GM21576 (cell line): Measurements from ENCODE around the gene DDX5.
"Not testable (repeated sequence)": the region's sequence is repeated elsewhere in the genome, so short reads cannot be mapped to it uniquely, and the experiment has no call there.

ENCODE experiments used
- ATAC-seq: cut with Tn5 transposase; IDR thresholded peaks from one replicate; pipeline ENCODE4 v1.9.1; 2021; ENCODE audit warnings: mild to moderate bottlenecking, moderate library complexity; ENCODE audit not compliant: unreplicated experiment

Gene DDX5

DNA sequence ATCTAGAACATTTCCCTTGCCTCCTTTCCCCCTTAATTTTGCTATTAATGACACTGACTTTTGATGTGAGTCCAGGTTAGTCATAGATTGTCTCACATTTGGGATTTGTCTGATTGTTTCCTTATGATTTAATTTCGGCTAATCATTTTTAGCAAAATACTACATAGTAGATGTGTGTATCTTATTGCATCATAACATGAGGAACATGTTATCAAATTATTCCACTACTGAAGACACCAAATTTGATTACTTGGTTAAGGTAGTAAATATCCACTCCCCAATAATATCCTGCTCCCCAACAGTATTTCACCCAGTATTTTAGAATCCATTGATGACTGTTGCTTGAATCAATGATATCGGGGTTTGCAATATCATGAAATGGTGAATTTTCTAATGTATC lies 12.0 kb downstream of the DDX5 start:
- ATAC-seq = no peak

DNA sequence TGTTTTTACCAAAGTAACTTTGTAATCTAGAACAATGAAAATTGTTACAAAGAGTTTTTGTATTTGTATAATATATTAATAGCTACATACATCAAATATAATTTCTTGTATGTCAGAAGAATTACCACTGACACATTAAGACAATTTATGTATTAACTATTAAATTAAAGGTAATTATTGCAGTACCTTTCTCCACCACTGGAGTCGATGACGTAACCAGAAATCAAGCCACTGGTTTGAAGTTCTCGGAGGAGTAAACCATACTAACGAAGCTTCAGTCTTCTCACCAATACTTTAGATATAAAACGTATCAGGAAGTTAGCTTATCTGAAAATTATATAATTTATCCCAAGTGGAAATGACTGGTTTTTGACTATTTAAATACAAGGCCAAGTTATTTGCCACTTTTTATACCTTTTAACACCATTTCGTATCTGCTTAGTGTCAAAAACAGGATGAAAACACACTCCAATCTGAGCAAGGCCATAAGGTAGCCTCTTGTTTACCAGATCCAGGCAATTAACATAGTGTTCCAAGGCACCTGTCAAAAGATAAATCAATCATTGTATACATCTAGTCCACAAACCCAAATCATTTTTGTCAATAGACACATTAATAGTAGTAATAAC lies 13.5 kb downstream of the DDX5 start:
- ATAC-seq = no peak

DNA sequence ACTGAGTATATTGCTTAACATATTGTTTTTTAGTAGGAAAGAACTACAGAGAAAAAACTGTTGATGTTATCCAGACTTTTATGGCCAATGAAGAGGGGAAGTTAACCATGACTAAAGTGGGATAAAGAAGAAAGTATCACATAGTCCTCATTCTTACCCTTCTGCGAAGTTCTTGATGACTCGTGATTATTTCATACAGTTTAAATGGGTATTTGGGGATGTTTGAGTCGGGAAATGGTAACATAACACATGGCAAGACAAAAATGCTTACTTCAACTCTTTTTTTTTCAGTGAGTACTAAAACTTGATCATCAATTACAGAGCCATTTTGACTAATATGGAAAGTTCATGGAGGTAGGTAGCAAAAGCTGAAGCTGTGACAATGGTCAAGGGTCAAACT lies 14.1 kb downstream of the DDX5 start:
- ATAC-seq = no peak

DNA sequence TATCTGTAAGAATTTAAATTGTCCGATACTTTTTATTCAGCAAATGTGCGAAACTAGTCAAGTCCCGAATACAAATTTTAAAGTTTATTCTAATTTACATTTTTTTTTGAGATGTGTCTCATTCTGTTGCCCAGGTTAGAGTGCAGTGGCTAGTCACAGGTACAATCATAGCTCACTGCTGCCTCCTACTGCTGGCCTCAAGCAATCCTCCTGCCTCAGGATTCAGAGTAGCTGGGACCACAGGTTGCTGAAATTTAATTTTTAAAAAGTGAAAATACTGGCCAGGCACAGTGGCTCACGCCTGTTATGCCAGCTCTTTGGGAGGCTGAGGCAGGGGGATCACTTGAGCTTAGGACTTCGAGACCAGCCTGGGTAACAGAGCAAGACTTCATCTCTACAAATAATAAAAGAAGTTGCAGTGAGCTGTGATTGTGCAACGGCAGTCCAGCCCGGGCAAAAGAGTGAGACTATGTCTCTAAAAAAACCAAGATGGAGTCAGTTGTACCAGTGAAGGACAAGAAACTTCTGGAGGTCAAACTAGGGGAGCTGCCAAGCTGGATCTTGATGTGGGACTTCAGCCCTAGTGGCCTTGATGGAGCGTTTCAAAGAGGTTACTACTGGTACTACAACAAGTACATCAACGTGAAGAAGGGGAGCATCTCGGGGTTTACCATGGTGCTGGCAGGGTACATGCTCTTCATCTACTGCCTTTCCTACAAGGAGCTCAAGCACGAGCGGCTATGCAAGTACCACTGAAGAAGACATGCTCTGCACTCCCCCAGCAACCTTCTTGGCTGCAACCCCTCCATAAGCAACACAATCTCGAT lies 14.8 kb downstream of the DDX5 start:
- no peak for ATAC-seq

DNA sequence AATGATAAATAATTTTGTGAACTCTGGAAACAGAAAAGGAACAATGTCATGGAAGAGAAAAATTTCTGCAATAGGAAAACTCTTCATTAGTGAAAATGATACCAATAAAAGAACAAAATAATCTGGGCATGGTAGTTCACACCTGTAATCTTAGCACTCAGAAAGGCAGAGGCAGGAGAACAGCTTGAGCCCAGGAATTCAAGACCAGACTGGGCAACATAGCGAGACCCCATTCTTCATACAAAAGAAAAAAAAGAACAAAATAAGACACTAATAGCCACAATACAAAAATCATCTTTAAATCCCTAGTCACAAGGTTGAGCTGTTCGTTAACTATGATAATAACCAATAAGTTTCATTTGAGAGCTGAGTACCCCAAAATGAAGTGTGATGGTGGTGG lies 17.8 kb downstream of the DDX5 start:
- no peak for ATAC-seq

DNA sequence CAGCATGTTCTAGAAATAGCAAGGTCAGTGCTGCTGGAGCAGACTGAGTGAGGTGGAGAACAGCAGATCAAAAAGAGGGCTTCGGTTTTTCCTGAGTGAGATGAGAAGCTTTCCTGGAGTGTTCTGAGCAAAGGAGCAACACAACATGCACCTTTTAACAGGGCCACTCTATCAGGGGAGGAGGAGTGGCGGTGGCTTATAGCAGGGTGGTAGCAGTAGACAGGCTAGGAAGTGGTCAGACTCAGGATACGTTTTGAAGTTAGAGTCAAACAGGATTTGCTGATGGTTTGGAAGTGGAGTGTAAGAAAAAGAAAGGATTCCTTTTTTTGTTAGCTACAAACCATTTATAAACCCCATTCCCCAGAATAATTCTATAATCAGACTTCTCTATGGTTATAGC lies 21.7 kb downstream of the DDX5 start:
- ATAC-seq = no peak

DNA sequence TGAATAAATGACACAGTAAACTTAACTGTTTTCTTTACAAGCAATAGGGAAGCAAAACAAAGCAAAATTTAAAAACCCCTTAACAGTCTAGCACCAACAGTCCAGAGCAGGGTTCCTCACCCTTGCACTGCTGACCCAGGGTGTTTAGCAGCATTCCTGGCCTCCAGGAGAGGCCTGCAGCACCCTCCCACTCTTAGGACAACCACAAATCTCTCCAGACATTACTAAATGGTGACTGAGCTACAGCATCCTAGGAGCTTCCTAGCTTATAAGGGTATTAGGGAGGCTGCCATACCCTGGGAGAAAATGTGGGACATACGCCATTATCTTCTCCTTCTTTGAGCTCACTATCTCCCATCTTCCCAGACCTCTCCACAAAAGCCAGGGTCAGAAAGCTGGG lies 25.1 kb downstream of the DDX5 start:
- no peak for ATAC-seq

DNA sequence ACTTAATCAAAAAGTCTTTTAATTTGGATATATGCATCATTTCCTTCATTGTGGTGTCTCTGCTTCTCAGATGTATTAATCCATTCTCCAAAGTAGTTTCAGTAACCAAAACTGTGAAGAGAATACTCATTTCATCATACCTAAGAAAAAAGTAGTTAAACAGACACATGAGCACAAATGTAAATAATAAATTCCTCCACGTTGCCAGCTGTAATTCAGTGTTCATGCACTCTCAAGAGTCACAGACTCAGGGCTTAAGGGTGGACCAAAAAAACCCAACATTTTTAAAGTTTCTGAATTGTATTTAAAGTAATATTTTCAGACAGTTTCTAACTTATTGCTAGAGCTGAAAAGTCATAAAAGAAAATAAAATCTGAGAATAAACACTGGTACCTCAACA lies 28.2 kb downstream of the DDX5 start:
- no peak for ATAC-seq

DNA sequence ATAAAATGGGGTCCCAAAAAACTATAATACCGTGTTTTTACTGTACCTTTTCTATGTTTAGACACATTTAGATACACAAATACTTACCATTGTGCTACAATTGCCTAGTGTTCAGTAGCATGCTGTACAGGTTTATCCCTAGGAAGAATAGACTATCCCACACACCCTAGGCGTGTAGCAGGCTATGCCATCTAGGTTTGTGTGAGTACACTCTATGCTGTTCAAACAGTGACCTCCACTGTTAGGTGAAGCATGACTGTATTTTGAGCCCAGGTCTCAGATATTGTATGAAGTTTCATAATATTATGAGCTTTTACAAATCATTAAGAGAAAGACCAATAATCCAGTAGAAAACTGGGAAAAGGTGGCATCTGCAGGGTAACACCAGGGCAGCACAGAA lies 33.5 kb downstream of the DDX5 start:
- ATAC-seq = no peak

DNA sequence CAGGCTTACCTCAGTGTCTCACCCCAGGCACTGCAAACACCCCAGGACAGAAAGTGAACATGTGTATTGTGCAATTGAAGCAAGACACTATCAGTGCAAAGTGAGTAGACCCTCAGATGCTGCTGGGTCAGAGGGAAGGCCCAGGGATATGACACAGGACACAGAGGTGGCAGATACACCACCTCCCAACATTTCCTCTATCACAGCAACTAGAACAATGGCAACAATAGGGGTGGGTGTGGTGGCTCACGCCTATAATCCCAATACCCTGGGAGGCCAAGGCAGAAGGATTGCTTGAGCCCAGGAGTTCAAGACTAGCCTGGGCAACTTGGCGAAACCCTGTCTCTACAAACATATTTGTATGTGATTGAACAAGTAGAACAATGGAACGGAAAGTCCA lies 34.6 kb downstream of the DDX5 start:
- ATAC-seq = no peak

DNA sequence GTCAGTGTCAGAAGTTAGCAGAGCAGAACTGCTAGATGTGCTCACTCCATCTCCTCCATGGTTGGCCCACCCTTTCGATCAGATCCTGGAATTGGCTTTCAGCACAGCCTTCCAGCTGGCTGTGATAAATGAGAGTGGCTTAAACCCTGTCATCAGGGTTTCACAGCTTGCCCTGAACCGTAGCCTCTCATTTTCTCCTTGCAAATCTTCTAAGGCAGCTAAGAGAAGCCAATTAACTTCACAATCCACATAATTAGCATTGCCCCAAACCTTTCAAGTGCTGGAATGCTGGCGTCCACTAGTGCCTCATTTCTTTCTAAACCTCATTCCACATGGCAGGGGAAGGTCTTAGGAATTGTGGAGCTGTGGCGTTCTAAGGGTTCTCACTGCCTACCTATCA lies 35.5 kb downstream of the DDX5 start:
- ATAC-seq = no peak

DNA sequence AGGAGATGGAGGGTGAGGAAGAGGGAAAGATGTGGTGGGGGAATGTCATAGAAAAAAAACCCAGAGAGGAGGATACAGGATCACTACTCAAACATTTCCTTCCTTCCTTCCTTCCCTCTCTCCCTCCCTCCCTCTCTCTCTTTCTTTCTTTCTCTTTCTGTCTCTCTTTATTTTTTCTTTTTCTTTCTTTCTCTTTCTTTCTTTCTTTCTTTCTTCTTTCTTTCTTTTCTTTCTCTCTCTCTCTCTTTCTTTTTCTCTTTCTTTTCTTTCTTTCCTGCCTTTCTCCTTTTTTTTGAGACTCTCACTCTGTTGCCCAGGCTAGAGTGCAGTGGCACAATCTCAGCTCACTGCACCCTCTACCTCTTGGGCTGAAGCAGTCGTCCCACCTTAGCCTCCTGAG lies 39.3 kb downstream of the DDX5 start:
- not testable (repeated sequence) for ATAC-seq

DNA sequence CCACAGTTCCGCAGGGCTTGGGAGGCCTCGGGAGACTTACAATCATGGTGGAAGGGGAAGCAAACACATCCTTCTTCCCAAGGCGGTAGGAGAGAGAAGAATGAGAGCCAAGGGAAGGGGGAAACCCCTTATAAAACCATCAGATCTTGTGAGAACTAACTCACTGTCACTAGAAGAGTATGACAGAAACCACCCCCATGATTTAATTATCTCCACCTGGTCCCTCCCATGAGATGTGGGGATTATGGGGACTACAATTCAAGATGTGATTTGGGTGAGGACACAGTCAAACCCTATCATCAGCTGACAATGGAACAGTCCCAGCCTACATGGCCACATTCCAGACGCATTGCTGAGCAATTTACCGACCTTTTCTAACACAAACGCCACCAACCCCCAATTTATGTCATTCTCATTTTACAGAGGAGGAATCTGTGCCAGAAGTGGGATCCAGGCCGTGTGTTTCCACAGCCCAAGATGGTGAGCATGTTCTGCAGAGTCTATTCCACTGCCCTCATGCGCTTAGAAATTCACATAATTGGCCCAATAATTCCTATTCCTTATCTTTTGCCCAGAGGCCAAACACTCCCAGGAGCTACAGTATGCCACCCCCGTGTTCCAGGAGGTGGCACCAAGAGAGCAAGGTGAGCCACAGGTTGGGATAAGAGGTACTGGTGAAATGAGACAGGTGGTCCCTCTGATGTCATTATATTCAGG lies 39.9 kb downstream of the DDX5 start:
- no peak for ATAC-seq

DNA sequence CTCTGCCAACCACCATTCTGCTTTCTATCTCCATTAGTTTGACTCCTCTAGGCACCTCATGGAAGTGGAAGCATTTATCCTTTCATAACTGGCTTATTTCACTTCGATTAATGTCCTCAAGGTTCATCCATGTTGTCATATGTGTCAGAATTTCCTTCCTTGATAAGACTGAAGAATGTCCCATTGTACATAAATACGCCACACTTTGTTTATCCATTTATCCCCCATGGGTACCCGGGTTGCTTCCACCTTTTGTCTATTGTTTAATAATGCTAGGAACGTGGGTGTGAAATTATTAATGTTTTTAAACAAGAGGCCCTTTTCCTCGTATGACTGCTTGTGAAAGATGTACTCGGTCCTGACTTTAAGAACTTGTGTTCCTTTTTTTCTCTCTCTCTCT lies 44.3 kb downstream of the DDX5 start:
- ATAC-seq = no peak

DNA sequence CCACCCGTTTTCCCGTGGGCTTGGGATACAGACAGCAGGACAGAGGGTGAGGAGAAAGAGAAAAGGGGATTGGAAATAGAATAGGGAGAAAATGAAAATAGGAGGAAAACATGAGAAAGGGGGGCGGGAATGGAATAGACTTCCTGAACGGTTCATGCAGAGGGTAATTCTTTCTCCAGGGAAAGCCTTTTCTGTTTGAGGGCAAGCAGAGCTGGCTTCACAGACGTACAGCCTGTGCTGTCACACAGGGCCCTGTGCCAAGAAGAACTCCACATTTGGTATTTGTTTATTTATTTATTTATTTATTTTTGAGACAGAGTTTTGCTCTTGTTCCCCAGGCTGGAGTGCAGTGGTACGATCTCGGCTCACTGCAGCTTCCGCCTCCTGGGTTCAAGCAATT lies 45.1 kb downstream of the DDX5 start:
- ATAC-seq = no peak

DNA sequence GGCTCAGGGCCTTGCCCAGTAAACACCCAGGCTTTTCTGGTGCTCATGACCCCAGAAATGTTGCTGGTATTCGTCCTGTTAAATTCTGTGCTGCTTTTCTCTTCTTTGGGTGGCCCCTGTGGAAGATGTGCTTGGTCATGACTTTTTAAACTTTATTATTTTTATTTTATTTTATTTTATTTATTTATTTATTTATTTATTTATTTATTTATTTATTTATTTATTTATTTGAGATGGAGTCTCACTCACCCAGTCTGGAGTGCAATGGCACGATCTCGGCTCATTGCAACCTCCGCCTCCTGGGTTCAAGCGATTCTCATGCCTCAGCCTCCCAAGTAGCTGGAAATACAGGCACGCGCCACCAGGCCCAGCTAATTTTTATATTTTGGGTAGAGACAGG lies 46.3 kb downstream of the DDX5 start:
- ATAC-seq = not testable (repeated sequence)

DNA sequence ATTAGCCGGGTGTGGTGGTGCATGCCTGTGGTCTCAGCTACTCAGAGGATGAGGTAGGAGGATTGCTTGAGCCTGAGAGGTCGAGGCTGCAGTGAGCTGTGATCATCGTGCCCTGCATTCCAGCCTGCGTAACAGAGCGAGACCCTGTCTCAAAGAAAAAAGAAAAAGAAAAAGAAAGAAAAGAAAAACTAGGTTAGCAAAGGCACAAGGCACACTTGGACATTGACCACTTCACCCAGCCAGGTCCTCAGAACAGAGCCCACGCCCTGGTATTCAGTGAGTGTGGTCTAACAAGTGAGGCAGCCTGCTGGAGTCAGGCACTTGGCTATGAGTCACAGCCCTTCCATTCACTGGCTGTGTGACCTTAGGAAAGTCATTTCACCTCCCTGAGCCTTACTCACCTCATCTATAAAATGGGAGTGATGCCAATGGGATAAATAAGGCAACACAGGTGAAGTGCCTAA lies 46.8 kb downstream of the DDX5 start:
- ATAC-seq = no peak

DNA sequence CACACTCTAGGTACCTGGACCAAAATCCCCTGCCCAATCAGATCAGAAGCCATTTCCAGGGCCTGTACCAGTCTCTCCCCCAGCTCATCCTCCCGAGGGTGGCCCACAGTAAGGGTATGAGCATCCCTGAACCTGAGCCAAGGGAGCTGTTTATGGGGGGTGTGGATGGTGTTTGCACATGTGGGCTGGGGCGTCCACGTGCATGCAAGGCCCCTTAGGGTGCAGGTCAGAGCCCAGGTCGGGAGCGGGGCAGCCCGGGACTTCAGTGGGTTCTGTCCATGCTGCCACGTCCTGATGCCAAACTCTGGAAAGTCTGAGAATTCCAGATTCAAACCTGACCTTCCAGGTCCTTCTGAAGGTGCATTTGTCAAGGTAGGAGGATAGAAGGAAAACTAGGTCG lies 47.3 kb downstream of the DDX5 start:
- ATAC-seq = no peak

DNA sequence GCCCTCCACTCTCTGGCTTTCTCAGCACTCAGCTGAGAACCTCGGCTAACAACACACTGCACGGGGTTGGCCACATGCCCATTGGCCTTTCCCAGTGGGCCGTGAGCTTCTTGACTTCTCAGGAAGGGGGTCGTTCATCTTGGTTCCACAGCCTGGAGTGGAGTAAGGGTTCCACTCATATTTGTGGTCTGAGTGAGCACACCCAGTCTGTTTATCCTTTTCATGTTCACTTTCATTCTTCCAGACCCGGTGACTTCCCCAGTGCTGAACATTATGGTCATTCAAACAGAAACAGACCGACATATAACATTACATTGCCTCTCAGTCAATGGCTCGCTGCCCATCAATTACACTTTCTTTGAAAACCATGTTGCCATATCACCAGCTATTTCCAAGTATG lies 48.9 kb downstream of the DDX5 start:
- ATAC-seq = no peak

DNA sequence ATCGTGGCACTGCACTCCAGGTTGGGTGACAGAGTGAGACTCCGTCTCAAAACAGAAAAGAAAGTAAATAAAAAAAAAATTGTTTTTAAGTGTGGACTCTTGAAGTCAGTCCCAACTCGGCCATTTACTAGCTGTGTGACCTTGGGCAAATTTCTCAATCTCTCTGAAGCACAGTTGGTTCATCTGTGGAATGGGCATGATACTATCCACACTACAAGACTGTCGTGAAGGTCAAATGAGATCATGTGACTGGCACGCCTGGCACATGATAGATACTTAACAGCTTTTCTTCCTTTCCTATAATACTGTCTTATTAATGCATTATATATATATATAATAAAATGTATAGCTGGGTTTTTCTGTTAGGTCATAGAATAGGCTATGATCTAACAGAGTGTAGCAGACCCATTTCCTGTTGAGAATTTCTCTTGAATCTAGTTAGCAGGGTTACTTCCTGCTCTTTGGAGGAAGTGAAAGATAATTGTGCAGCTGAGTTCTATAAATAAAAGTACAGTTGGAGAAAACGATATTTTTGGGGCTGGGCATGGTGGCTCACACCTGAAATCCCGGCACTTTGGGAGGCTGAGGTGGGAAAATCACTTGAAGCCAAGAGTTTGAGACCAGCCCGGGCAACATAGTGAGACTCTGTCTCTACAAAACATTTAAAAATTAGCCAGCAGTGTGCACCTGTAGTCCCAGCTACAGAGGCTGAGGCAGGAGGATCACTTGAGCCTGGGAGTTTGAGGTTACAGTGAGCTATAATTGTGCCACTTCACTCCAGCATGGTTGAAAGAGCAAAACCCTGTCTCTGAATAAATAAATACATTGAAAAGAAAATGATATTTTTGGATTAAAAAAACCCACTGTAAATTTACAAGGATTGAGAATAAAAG lies 49.9 kb downstream of the DDX5 start:
- peak; percentile 78 for ATAC-seq

DNA sequence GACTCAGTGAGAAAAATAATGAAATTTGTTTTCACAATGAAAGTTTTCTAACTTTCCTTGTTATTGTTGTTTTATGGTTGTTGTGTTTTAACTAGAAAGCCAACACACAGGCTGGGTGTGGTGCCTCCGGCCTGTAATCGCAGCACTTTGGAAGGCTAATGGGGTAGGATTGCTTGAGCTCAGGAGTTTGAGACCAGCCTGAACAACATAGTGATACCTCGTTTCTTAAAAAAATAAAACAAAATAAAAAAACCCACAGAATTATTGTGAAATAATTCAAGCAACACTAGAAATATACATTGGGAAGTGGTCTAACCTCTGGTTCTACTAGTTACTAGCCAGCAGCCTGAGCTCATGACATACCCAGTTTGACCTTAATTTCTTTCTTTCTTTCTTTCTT lies 56.5 kb downstream of the DDX5 start:
- no peak for ATAC-seq
